Neutrophil (primary cell): ENCODE data around the gene ZC2HC1C.

ENCODE experiments used
- H3K27ac ChIP-seq: fragments of 200-600 bp; sonication (generic); 2 replicates; pipeline ENCODE4 v1.5.1; 2016; ENCODE audit warnings: mild to moderate bottlenecking, moderate library complexity
- H3K27me3 ChIP-seq: fragments of 200-600 bp; sonication (generic); 2 replicates; pipeline ENCODE4 v1.6.0; 2016; ENCODE audit warnings: mild to moderate bottlenecking
- H3K36me3 ChIP-seq: fragments of 200-600 bp; sonication (generic); 2 replicates; pipeline ENCODE4 v1.5.1; 2017
- H3K4me1 ChIP-seq, 2 experiments: fragments of 200-600 bp in 1 of 2; sonication (generic) in 1 of 2; 1 replicate in 1 of 2; 2 replicates in 1 of 2; pipeline versions ENCODE4 v1.5.1 to v1.6.1; 2013 to 2016; ENCODE audit warnings: low read depth in 1 of 2, low read length in 1 of 2, mild to moderate bottlenecking in 1 of 2, moderate library complexity in 1 of 2; ENCODE audit not compliant: control insufficient read depth in 1 of 2, insufficient read depth in 1 of 2
- H3K4me3 ChIP-seq, 2 experiments: fragments of 200-600 bp in 1 of 2; sonication (generic) in 1 of 2; 1 replicate in 1 of 2; 2 replicates in 1 of 2; pipeline ENCODE4 v1.5.1; 2013 to 2016; ENCODE audit warnings: low read depth in 1 of 2, low read length in 1 of 2, mild to moderate bottlenecking in 1 of 2, moderate library complexity in 1 of 2
- H3K9me3 ChIP-seq: fragments of 200-600 bp; sonication (generic); 2 replicates; pipeline ENCODE4 v1.5.1; 2016
- TF ChIP-seq, protein P1 (sequence below): fragments of 200-600 bp; sonication (generic); IDR thresholded peaks from 2 replicates; pipeline ENCODE4 v1.5.1; 2016; ENCODE audit warnings: antibody characterized with exemption

ZC2HC1C gene

DNA sequence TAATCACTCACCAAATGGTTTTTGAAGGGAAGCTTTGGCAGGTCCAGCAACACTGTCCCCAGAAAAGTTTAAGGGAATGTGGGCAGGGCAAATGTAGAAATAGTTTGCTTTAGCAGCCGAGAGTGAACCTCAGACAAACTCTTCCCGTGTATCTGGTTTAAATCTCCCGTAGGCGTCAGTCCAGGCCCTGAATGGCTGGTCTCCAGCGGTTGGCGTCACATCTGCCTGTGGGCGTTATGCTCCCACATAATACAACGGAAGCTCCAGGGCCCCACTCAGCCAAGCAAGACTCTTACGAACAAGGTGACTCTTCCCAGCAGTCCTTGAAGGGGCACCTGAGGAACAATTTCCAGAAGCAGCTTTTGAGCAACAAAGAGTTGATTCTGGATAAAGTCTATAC is 942 bp downstream of the ZC2HC1C start:
- Histone ChIP-seq H3K27ac (no peak overlapping the region), H3K27me3 (peaks cover 22% of the 10 kb centered on the region), H3K36me3 (no peaks in the 10 kb centered on the region), H3K4me1 (peaks cover 13 to 14% of the 10 kb centered on the region in 2 experiments), H3K4me3 (no peak overlapping the region), H3K9me3 (no peaks in the 10 kb centered on the region)
- TF ChIP-seq, protein P1, sequence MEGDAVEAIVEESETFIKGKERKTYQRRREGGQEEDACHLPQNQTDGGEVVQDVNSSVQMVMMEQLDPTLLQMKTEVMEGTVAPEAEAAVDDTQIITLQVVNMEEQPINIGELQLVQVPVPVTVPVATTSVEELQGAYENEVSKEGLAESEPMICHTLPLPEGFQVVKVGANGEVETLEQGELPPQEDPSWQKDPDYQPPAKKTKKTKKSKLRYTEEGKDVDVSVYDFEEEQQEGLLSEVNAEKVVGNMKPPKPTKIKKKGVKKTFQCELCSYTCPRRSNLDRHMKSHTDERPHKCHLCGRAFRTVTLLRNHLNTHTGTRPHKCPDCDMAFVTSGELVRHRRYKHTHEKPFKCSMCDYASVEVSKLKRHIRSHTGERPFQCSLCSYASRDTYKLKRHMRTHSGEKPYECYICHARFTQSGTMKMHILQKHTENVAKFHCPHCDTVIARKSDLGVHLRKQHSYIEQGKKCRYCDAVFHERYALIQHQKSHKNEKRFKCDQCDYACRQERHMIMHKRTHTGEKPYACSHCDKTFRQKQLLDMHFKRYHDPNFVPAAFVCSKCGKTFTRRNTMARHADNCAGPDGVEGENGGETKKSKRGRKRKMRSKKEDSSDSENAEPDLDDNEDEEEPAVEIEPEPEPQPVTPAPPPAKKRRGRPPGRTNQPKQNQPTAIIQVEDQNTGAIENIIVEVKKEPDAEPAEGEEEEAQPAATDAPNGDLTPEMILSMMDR = no peak

DNA sequence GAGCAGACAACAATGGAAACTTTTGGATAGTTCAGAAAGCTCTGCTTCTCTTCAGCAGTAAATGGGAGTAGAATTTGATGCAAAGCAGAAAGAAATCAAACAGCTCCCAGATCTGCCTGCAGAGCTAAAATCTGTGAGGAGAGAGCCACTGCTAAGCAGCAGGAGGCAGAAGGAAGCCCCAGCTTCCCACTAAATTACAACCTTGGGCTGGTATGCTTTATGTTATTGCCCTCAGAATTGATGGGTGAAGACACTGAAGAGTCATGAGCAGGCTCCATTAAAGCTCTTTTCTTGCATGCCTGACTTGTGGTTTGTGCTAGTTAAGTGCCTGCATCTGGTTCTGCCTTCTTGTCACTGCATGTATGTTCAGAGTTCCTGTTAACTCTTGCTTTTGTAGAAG is 8.4 kb downstream of the ZC2HC1C start:
- no peak overlapping the region for H3K4me3 ChIP-seq
- H3K9me3 ChIP-seq = no peaks in the 10 kb centered on the region
- TF ChIP-seq, protein P1 = no peak
- H3K4me1 ChIP-seq = no peaks in the 10 kb centered on the region
- peaks cover 18% of the 10 kb centered on the region for H3K36me3 ChIP-seq
- no peaks in the 10 kb centered on the region for H3K27me3 ChIP-seq
- no peak overlapping the region for H3K27ac ChIP-seq

DNA sequence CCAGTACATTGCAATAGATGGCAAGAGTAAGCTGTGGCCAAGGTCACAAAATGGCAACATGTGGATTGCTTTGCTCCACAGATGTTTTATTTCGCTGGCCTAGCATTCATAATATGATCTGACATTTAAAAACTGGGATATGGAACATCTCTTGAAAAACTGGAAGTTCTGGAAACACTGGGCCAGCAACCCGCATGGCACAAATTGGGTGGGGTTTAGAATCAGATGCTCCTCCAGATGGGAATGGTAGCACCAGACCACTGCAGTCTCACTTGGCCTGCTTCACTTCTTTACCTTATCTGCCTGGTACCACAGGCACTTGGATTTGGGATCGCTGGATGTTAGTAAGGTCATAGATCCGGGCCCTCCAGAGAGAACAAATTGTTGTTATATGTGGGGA is 10.1 kb downstream of the ZC2HC1C start:
- Histone ChIP-seq H3K4me1 (no peaks in the 10 kb centered on the region), H3K4me3 (no peak overlapping the region), H3K27ac (no peak overlapping the region), H3K9me3 (no peaks in the 10 kb centered on the region), H3K27me3 (no peaks in the 10 kb centered on the region), H3K36me3 (peaks cover 36% of the 10 kb centered on the region)
- TF ChIP-seq, protein P1 = no peak

GRCh38 chr14:75081660-75082229 is 12.3 kb downstream of the ZC2HC1C start:
- Histone ChIP-seq H3K27me3 (no peaks in the 10 kb centered on the region), H3K4me3 (no peak overlapping the region), H3K36me3 (peaks cover 58% of the 10 kb centered on the region), H3K9me3 (no peaks in the 10 kb centered on the region), H3K27ac (no peak overlapping the region), H3K4me1 (no peaks in the 10 kb centered on the region)
- TF ChIP-seq, protein P1 = no peak

GRCh38 chr14:75083271-75083670 is 13.8 kb downstream of the ZC2HC1C start:
- Histone ChIP-seq H3K36me3 (peaks cover 73% of the 10 kb centered on the region), H3K27ac (no peak overlapping the region)
- TF ChIP-seq, protein P1 = no peak

More at GRCh38 chr14:75083271-75083670, 13.8 kb downstream of the ZC2HC1C start:
- H3K9me3 ChIP-seq = no peaks in the 10 kb centered on the region
- no peak overlapping the region for H3K4me3 ChIP-seq
- H3K4me1 ChIP-seq = no peaks in the 10 kb centered on the region
- no peaks in the 10 kb centered on the region for H3K27me3 ChIP-seq
